OCI-LY1 (cell line): ENCODE data around the gene MKX.

Source experiments
- H2AFZ ChIP-seq: fragments of 200-600 bp; sonication (generic), shearing (Covaris generic); 2 replicates; pipeline ENCODE4 v1.6.0; 2014; ENCODE audit warnings: antibody characterized with exemption, mild to moderate bottlenecking, low read length
- H3F3A ChIP-seq: fragments of 200-600 bp; sonication (generic), shearing (Covaris generic); 2 replicates; pipeline ENCODE4 v1.6.0; 2014; ENCODE audit warnings: mild to moderate bottlenecking, antibody characterized with exemption, low read length, moderate library complexity; ENCODE audit not compliant: insufficient read depth
- H3K27ac ChIP-seq: fragments of 200-600 bp; sonication (generic); 2 replicates; pipeline ENCODE4 v1.5.1; 2014; ENCODE audit warnings: low read length, mixed run types, mild to moderate bottlenecking, low read depth; ENCODE audit not compliant: poor library complexity, severe bottlenecking
- H3K27me3 ChIP-seq: fragments of 200-600 bp; sonication (generic); 2 replicates; pipeline ENCODE4 v1.6.0; 2014; ENCODE audit warnings: antibody characterized with exemption, mild to moderate bottlenecking, low read length, moderate library complexity; ENCODE audit not compliant: insufficient read depth
- H3K36me3 ChIP-seq: fragments of 200-600 bp; sonication (generic); 2 replicates; pipeline ENCODE4 v1.6.1; 2014; ENCODE audit warnings: mild to moderate bottlenecking, antibody characterized with exemption, low read length, moderate library complexity, mixed read lengths; ENCODE audit not compliant: insufficient read depth
- H3K4me1 ChIP-seq: fragments of 200-600 bp; sonication (generic); 2 replicates; pipeline ENCODE4 v1.5.1; 2014; ENCODE audit warnings: mild to moderate bottlenecking, low read length, moderate library complexity; ENCODE audit not compliant: insufficient read depth, severe bottlenecking
- H3K4me2 ChIP-seq: fragments of 200-600 bp; sonication (generic), shearing (Covaris generic); 2 replicates; pipeline ENCODE4 v1.6.1; 2014; ENCODE audit warnings: low read length
- H3K4me3 ChIP-seq: fragments of 200-600 bp; sonication (generic); 2 replicates; pipeline ENCODE4 v1.5.1; 2014; ENCODE audit warnings: low read length, low read depth, mild to moderate bottlenecking, mixed read lengths; ENCODE audit not compliant: poor library complexity, severe bottlenecking
- H3K79me2 ChIP-seq: fragments of 200-600 bp; shearing (Covaris generic); 2 replicates; pipeline ENCODE4 v1.6.1; 2016; ENCODE audit warnings: mixed run types, low read length, mixed read lengths; ENCODE audit not compliant: insufficient read depth
- H3K9ac ChIP-seq: fragments of 200-600 bp; sonication (generic), shearing (Covaris generic); 2 replicates; pipeline ENCODE4 v1.6.1; 2014; ENCODE audit warnings: mild to moderate bottlenecking, low read length, mixed read lengths
- H3K9me2 ChIP-seq: fragments of 200-600 bp; sonication (generic), shearing (Covaris generic); 2 replicates; pipeline ENCODE4 v1.6.1; 2014; ENCODE audit warnings: low read depth, mild to moderate bottlenecking, low read length, mixed read lengths
- H3K9me3 ChIP-seq: fragments of 200-600 bp; shearing (Covaris generic); 2 replicates; pipeline ENCODE4 v1.6.1; 2014; ENCODE audit warnings: low read length, mixed read lengths
- H4K20me1 ChIP-seq: fragments of 200-600 bp; sonication (generic), shearing (Covaris generic); 2 replicates; pipeline ENCODE4 v1.6.0; 2016; ENCODE audit warnings: mild to moderate bottlenecking, low read length; ENCODE audit not compliant: insufficient read depth
- CTCF ChIP-seq: fragments of 200-600 bp; sonication (generic), shearing (Covaris generic); IDR thresholded peaks from 2 replicates; pipeline ENCODE4 v1.5.1; 2017; ENCODE audit warnings: mild to moderate bottlenecking, antibody characterized with exemption, low read length, moderate library complexity, mixed read lengths
- EZH2 ChIP-seq: fragments of 200-600 bp; sonication (generic), shearing (Covaris generic); IDR thresholded peaks from 2 replicates; pipeline ENCODE4 v1.8.0; 2017; ENCODE audit warnings: borderline replicate concordance, mixed run types, mild to moderate bottlenecking, antibody characterized with exemption, low read length, moderate library complexity, mixed read lengths

The MKX gene

GRCh38 chr10:27643301-27643700, 102.3 kb downstream of the MKX start:
- H4K20me1 ChIP-seq, result no peaks in the 10 kb centered on the region
- no peaks in the 10 kb centered on the region for H3K9me2 ChIP-seq
- H3K27ac ChIP-seq, result no peak overlapping the region
- no peaks in the 10 kb centered on the region; the same call in 1 of the 2 replicates for H3F3A ChIP-seq
- no peaks in the 10 kb centered on the region for H3K9me3 ChIP-seq
- no peak overlapping the region for H3K9ac ChIP-seq
- H2AFZ ChIP-seq, result no peak overlapping the region
- no peaks in the 10 kb centered on the region for H3K27me3 ChIP-seq
- no peak overlapping the region for H3K4me3 ChIP-seq
- no peaks in the 10 kb centered on the region for H3K79me2 ChIP-seq
- no peak overlapping the region for H3K4me2 ChIP-seq
- no peaks in the 10 kb centered on the region for H3K4me1 ChIP-seq
- H3K36me3 ChIP-seq, result no peaks in the 10 kb centered on the region
- no peak for TF ChIP-seq CTCF
- no peak for TF ChIP-seq EZH2

- TF ChIP-seq CTCF, result no peak
- no peak for TF ChIP-seq EZH2
- H3K9me3 ChIP-seq, result no peaks in the 10 kb centered on the region
- no peak overlapping the region for H3K9ac ChIP-seq
- H3K27me3 ChIP-seq, result no peaks in the 10 kb centered on the region
- H3K9me2 ChIP-seq, result no peaks in the 10 kb centered on the region
- no peaks in the 10 kb centered on the region for H3K4me1 ChIP-seq
- H3K36me3 ChIP-seq, result no peaks in the 10 kb centered on the region
- no peak overlapping the region for H3K4me2 ChIP-seq
- no peaks in the 10 kb centered on the region for H3K79me2 ChIP-seq
- no peak overlapping the region for H3K4me3 ChIP-seq
- no peak overlapping the region for H2AFZ ChIP-seq
- H4K20me1 ChIP-seq, result no peaks in the 10 kb centered on the region
- H3F3A ChIP-seq, result no peaks in the 10 kb centered on the region; the same call in 1 of the 2 replicates
- no peak overlapping the region for H3K27ac ChIP-seq
Measured at GRCh38 chr10:27642023-27642589, 103.5 kb downstream of the MKX start.

GRCh38 chr10:27638071-27638750, 107.4 kb downstream of the MKX start:
- H3K27ac ChIP-seq, result no peak overlapping the region
- no peaks in the 10 kb centered on the region for H3K4me1 ChIP-seq
- no peaks in the 10 kb centered on the region for H3F3A ChIP-seq
- no peaks in the 10 kb centered on the region for H3K36me3 ChIP-seq
- TF ChIP-seq CTCF, result no peak
- no peak for TF ChIP-seq EZH2
- H2AFZ ChIP-seq, result no peak overlapping the region
- no peaks in the 10 kb centered on the region for H3K9me2 ChIP-seq
- no peaks in the 10 kb centered on the region for H3K9me3 ChIP-seq
- no peak overlapping the region for H3K9ac ChIP-seq
- no peak overlapping the region for H3K4me2 ChIP-seq
- no peaks in the 10 kb centered on the region for H3K79me2 ChIP-seq
- H3K27me3 ChIP-seq, result no peaks in the 10 kb centered on the region
- H4K20me1 ChIP-seq, result no peaks in the 10 kb centered on the region
- no peak overlapping the region for H3K4me3 ChIP-seq
